ENCODE measurements around the gene TMEM94.
A peak's percentile ranks its signal among the peaks of the same experiment; 100 is the strongest.
"Not testable (repeated sequence)": the region's sequence is repeated elsewhere in the genome, so short reads cannot be mapped to it uniquely, and the experiment has no call there.

Gene TMEM94

DNA sequence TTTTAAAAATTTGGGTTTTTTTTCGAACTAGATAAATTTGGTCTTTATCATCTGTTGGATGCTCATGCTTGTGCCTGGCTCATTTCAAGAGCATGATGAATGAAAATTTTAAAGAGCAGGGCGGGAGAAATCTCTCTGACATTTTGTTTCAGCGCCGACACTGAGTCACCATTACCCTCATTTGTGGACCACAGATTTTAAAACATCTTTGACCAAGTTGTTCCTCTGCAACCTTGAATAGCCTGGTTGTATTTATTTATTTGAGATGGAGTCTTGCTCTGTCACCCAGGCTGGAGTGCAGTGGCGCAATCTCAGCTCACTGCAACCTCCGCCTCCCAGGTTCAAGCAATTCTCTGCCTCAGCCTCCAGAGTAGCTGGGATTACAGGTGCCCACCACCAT is 22.0 kb upstream of the TMEM94 start:
- not testable (repeated sequence) for H3K4me3 Mint-ChIP-seq; ATAC-seq; H3K27ac Mint-ChIP-seq; H3K9me3 Mint-ChIP-seq; DNase-seq; H3K27me3 Mint-ChIP-seq; H3K36me3 Mint-ChIP-seq (ENCODE audit: low read depth)
- peaks cover 11% of the 10 kb centered on the region for H3K4me1 Mint-ChIP-seq

DNA sequence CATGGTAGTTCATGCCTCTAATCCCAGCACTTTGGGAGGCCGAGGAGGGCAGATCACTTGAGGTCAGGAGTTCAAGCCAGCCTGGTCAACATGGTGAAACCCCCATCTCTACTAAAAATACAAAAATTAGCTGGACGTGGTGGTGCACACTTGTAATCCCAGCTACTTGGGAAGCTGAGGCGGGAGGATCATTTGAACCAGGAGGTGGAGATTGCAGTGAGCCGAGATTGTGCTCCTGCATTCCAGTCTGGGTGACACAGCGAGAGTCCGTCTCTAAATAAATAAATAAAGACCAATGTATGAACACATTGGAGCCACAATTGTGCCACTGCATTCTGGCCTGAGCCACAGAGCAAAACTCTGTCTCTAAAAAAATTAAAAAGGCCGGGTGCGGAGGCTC is 19.0 kb upstream of the TMEM94 start:
- H3K36me3 Mint-ChIP-seq (ENCODE audit: low read depth); DNase-seq; H3K27ac Mint-ChIP-seq; H3K9me3 Mint-ChIP-seq; H3K27me3 Mint-ChIP-seq; H3K4me3 Mint-ChIP-seq; ATAC-seq: not testable (repeated sequence)
- H3K4me1 Mint-ChIP-seq: peaks cover 11% of the 10 kb centered on the region

DNA sequence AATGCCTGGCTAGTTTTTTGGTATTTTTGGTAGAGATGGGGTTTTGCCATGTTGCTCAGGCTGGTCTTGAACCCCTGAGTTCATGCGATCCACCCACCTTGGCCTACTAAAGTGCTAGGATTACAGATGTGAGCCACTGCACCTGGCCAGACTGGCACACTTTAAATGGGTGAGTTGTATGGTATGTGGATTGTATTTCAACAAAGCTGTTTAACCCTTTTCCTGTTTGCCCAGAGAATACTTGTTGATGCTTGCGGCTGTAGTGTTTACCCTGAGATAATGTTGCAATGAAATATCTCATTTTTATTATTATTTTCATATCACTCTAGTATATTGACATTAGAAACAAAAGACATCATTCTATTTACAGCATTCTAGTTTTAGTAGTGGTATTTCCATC is 17.1 kb upstream of the TMEM94 start:
- no peaks in the 10 kb centered on the region for H3K36me3 Mint-ChIP-seq (ENCODE audit: low read depth)
- H3K27ac Mint-ChIP-seq: no peak overlapping the region
- peaks cover 11% of the 10 kb centered on the region for H3K4me1 Mint-ChIP-seq
- H3K27me3 Mint-ChIP-seq: peaks cover 3% of the 10 kb centered on the region
- DNase-seq (no peak), ATAC-seq (no peak)
- H3K9me3 Mint-ChIP-seq: no peaks in the 10 kb centered on the region
- H3K4me3 Mint-ChIP-seq: no peak overlapping the region

DNA sequence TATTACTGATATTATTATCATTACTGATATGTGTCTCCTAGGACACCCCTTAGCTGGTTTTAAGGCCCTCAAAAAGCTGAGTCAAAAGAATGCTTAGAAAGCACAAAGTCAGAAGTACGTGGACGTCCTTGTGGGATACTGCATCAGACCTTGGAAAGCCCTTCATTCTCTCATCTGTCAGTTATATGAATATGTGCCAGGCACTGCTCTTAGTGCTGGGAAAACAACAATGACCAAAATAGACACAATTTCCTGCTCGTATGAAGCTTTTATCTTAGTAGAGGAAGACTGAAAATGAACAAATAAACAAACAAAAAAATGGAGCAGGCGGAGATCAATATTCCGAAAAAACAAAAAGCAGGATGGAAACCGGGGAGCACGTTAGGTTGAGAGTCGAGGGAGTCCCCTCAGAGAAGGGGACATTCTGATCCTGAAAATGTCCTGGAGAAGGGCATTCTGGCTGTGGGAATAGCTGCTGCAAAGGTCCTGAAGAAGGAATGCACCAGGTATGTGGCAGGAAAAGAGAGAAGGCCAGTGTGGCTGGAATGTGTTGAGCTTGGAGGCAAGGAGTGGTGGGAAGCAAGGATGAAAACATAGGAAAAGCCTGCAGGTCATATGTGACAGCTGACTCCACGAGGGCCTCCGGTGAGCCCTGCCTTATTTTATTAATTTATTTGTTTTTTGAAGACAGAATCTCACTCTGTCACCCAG is 15.5 kb upstream of the TMEM94 start:
- Mint-ChIP-seq H3K4me1 (peaks cover 4% of the 10 kb centered on the region), H3K27ac (no peak overlapping the region), H3K4me3 (no peak overlapping the region), H3K9me3 (no peaks in the 10 kb centered on the region), H3K27me3 (peaks cover 3% of the 10 kb centered on the region), H3K36me3 (ENCODE audit: low read depth) (no peaks in the 10 kb centered on the region)
- ATAC-seq (no peak), DNase-seq (no peak)

DNA sequence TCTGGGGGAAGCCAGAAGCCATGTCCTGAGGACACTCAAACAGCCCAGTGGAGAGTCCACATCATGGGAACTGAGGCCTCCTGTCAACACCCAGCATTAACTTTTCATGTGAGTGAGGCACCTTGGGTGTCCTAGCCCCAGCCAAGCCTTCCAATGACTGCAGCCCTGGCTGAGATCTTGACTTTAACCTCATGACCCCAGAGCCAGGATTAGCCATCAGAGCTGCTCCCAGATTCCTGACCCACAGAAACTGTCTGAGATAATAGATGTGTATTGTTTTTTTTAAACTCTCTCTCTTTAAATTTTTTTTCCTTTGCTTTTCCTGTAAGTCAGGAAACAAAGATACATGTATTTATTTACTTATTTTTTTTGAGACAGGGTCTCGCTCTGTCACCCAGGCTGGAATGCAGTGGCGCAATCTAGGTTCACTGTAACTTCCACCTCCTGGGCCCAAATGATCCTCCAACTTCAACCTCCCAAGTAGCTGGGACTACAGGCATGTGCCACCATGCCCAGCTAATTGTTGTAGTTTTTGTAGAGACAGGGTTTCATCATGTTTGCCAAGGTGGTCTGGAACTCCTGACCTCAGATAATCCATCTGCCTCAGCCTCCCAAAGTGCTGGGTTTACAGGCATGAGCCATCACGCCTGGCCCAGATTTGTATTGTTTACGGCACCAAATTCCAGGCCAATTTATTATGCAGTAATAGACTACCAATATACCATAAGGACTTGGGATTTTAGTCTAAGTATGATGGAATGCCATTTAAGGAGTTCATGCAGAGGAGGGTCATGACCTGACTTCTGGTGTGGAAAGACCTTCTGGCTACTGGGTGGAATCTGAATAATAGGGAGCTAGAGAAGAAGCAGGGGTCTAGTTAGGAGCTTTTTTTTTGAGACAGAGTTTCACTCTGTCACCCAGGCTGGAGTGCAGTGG is 14.0 kb upstream of the TMEM94 start:
- DNase-seq: no peak

DNA sequence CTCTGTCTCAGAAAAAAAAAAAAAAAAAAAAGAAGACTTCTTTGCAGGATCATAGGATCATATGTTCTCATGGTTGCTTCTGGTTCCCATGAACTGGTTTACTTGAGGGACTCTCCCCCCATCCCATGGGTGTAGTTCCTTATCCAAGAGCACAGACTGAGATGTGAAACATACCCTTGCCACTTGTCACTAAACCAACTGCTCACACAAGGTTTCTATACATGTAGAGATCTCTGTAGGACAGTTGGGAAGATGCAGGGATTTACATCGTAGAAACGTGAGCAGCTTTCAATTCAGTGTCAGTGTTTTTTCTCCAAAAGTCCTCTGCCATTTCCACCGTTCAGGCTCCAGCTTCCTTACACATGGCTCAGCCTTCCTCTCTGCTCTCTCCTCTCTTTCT is 11.1 kb upstream of the TMEM94 start:
- H3K27me3 Mint-ChIP-seq: no peaks in the 10 kb centered on the region
- H3K27ac Mint-ChIP-seq: no peak overlapping the region
- no peak overlapping the region for H3K4me3 Mint-ChIP-seq
- no peak for DNase-seq
- no peaks in the 10 kb centered on the region for H3K4me1 Mint-ChIP-seq
- no peaks in the 10 kb centered on the region for H3K9me3 Mint-ChIP-seq
- no peak for ATAC-seq
- H3K36me3 Mint-ChIP-seq (ENCODE audit: low read depth): no peaks in the 10 kb centered on the region

More for the DNA sequence above, 14.0 kb upstream of the TMEM94 start:
- no peak overlapping the region for H3K27ac Mint-ChIP-seq
- H3K4me1 Mint-ChIP-seq: no peaks in the 10 kb centered on the region
- no peak overlapping the region for H3K4me3 Mint-ChIP-seq
- ATAC-seq: no peak
- no peaks in the 10 kb centered on the region for H3K9me3 Mint-ChIP-seq
- H3K36me3 Mint-ChIP-seq (ENCODE audit: low read depth): no peaks in the 10 kb centered on the region
- H3K27me3 Mint-ChIP-seq: no peaks in the 10 kb centered on the region

DNA sequence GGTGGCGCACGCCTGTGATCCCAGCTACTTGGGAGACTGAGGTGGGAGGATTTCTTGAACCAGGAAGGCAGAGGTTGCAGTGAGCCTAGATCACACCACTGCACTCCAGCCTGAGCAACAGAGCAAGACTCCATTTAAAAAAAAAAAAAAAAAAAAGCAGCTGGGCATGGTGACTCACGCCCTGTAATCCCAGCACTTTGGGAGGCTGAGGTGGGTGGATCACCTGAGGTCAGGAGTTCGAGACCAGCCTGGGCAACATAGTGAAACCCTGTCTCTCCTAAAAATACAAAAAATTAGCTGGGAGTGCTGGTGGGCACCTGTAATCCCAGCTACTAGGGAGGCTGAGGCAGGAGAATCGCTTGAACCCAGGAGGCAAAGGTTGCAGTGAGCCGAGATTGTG is 10.5 kb upstream of the TMEM94 start:
- not testable (repeated sequence) for ATAC-seq; DNase-seq; H3K9me3 Mint-ChIP-seq; H3K4me3 Mint-ChIP-seq; H3K27me3 Mint-ChIP-seq; H3K36me3 Mint-ChIP-seq (ENCODE audit: low read depth); H3K4me1 Mint-ChIP-seq; H3K27ac Mint-ChIP-seq

DNA sequence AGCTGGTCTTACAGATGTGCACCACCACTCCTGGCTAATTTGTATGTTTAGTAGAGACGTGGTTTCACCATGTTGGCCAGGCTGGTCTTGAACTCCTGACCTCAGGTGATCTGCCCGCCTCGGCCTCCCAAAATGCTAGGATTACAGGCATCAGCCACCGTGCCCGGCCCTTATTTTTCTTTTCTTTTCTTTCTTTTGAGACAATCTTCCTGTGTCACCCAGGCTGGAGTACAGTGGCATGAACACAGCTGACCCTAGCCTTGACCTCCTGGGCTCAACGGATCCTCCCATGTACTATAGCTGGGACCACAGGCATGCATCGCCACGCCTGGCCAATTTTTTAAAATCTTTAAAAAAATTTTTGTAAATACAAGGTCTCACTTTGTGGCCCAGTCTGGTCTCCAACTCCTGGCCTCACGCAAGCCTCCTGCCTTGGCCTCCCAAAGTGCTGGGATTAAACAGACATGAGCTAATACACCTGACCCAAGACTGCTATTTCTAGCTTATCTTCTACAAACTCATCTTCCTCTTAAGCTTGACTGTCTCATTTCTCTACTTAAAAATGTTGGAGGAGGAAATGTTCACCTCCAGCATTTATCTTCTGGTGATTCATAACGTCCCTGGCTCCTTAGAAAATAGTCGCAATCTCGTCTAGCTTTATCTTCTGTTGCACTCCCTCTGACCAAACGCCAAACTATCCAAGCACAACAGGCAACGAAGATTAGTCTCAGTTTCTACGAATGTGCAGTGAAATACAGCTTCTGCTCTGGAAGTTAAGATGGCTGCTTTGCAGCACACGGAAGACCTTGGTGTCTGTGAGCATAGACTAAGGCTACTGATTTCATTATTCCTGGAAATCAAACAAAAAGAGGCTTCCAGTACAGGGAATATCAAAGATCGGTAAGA is 8.2 kb upstream of the TMEM94 start:
- Mint-ChIP-seq H3K36me3 (ENCODE audit: low read depth) (no peaks in the 10 kb centered on the region), H3K27me3 (no peaks in the 10 kb centered on the region), H3K27ac (no peak overlapping the region), H3K4me1 (no peaks in the 10 kb centered on the region), H3K4me3 (no peak overlapping the region), H3K9me3 (no peaks in the 10 kb centered on the region)
- ATAC-seq: no peak
- no peak for DNase-seq

DNA sequence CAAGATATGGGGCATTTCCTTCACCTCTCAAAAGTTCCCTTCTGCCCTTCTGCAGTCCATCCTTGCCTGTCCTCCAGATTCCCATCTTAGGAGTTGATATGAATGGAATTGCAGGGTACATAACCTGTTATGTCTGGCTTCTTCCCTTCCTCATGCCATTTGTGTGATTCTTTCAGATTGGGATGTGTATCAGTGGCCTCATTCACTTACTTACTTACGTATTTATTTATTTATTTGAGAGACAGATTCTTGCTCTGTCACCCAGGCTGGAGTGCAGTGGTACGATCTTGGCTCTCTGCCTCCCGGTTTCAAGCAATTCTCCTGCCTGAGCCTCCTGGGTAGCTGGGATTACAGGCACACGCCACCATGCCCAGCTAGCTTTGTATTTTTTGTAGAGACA is 6.2 kb upstream of the TMEM94 start:
- Mint-ChIP-seq H3K4me3 (no peak overlapping the region), H3K27ac (no peak overlapping the region), H3K36me3 (ENCODE audit: low read depth) (no peaks in the 10 kb centered on the region), H3K4me1 (peaks cover 4% of the 10 kb centered on the region), H3K9me3 (no peaks in the 10 kb centered on the region), H3K27me3 (no peaks in the 10 kb centered on the region)
- DNase-seq (no peak), ATAC-seq (no peak)

DNA sequence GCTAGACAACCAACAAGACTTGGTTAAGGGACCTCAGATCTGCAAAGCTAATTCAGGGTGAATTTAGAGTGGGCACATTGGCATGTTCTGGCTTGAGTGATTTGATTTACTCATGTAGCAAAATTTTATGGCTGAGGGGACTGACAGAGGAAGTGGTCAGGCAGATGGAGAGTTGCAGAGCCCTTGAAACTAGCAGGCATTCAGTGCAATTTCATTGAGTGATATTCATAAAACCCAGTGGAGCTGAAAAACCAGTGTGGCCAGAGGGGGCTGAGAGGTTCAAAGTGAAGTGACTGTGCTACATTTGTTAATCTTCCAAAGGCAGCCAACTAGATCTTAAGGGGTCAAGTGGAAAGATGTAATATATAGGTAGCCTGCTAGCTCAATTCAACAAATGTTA is 2.2 kb upstream of the TMEM94 start:
- no peak overlapping the region for H3K27ac Mint-ChIP-seq
- H3K36me3 Mint-ChIP-seq (ENCODE audit: low read depth): peaks cover 1% of the 10 kb centered on the region
- H3K4me1 Mint-ChIP-seq: peaks cover 28% of the 10 kb centered on the region
- DNase-seq (no peak), ATAC-seq (no peak)
- no peaks in the 10 kb centered on the region for H3K9me3 Mint-ChIP-seq
- no peaks in the 10 kb centered on the region for H3K27me3 Mint-ChIP-seq
- H3K4me3 Mint-ChIP-seq: no peak overlapping the region

DNA sequence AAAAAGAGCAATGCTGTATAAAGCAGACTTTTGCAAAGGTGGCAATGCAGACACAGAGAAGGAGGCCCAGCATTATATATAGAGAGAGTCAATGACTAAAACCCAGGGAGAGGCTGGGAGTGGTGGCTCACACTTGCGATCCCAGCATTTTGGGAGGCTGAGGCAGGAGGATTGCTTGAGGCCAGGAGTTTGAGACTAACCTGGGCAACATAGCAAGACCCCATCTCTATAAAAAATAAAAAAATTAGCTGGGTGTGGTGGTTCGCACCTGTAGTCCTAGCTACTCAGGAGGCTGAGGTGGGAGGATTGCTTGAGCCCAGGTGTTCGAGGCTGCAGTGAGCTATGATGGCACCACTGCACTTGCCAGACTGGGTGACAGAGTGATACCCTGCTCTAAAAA is 1.8 kb upstream of the TMEM94 start:
- H3K9me3 Mint-ChIP-seq; ATAC-seq; H3K4me3 Mint-ChIP-seq; H3K27me3 Mint-ChIP-seq; DNase-seq; H3K27ac Mint-ChIP-seq; H3K36me3 Mint-ChIP-seq (ENCODE audit: low read depth): not testable (repeated sequence)
- peaks cover 28% of the 10 kb centered on the region for H3K4me1 Mint-ChIP-seq

DNA sequence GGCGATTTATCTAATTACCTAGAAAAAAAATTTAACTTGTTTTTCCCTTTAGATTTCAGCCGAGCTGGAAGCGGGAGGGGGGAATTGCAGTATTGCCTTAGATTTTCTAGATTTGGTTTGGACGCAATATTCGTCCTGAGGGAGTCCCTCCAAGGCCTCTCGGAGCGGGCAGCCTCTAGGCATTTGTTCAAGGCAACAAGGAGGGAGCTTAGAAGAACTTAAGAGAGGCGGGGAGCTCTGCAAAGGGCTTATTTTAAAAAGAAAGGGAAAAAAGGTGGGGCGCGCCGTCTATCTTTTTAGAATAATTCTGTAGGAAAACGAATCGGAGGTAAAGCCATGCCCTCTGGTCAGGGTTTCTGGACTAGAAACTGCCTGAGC is 407 bp upstream of the TMEM94 start:
- peak; percentile 5 for ATAC-seq

DNA sequence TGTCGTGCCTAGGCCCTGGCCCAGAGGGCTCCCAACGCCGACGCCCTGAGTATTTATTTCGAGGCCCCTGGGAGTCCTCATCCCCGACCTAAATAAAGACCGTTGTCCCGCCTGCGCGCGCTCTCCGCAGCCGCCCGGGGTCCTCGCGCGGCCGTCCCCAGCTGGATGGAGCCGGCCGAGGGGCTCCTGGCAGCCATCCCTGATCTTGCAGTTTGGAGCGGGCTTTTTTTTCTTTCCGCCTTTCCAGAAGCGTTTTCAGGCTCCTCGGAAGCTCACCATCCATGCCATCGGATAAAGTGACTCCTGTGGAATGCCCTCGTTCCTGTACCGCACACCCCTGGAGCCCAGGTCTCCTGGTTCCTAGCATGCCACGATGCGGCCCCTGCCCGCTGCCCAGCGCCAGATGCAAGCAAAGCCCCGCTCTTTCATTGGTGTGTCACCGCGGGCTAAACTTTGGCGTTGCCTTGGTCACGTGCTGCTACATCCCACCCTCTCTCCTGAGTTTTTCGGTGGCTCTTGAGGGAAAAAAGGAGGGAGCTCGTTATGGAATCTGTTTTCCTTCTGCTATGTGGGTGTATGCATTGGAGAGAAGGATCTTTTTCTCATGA is 716 bp downstream of the TMEM94 start:
- Mint-ChIP-seq H3K4me1 (peaks cover 31% of the 10 kb centered on the region), H3K9me3 (no peaks in the 10 kb centered on the region), H3K36me3 (ENCODE audit: low read depth) (peaks cover 1% of the 10 kb centered on the region), H3K27ac (peak overlapping the region; percentile 82), H3K4me3 (peak overlapping the region; percentile 82), H3K27me3 (no peaks in the 10 kb centered on the region)
- no peak for ATAC-seq
- DNase-seq: peak; percentile 29

More for the DNA sequence above, 407 bp upstream of the TMEM94 start:
- Mint-ChIP-seq H3K27me3 (no peaks in the 10 kb centered on the region), H3K36me3 (ENCODE audit: low read depth) (peaks cover 1% of the 10 kb centered on the region), H3K4me3 (peak overlapping the region; percentile 82), H3K4me1 (peaks cover 31% of the 10 kb centered on the region), H3K9me3 (no peaks in the 10 kb centered on the region), H3K27ac (peak overlapping the region; percentile 77)
- DNase-seq: no peak

DNA sequence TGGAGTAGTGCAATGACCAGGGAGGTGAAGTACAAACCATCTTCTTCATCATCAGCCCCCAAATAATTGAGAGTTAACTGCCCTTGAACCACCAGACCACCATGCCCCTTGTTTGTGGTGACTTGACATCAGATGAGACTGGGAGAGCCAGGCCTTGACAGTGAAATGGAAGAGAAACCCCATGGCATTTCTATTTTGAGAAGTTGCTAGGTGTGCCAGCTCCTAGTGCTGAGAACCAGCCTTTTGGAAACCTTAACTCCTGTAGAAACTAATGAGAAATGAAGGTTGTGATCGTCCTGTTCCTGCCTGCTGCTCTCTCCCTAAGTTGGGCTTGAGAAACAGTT is 2.8 kb downstream of the TMEM94 start:
- no peaks in the 10 kb centered on the region for H3K27me3 Mint-ChIP-seq
- H3K36me3 Mint-ChIP-seq (ENCODE audit: low read depth): peaks cover 1% of the 10 kb centered on the region
- DNase-seq (no peak), ATAC-seq (no peak)
- H3K9me3 Mint-ChIP-seq: no peaks in the 10 kb centered on the region
- H3K27ac Mint-ChIP-seq: no peak overlapping the region
- peaks cover 28% of the 10 kb centered on the region for H3K4me1 Mint-ChIP-seq
- H3K4me3 Mint-ChIP-seq: no peak overlapping the region
